Caki2 (cell line): ENCODE results near the gene PRPH. TPM values are rescaled to one million over a fixed set of nuclear protein-coding genes. Genes with fewer than 3 reads are reported as not detected.
A peak's percentile ranks its signal among the peaks of the same experiment; 100 is the strongest.
"Not testable (repeated sequence)": the region's sequence is repeated elsewhere in the genome, so short reads cannot be mapped to it uniquely, and the experiment has no call there.

Experiments used
- DNase-seq: peaks from one replicate; pipeline ENCODE4 v3.0.0-alpha.2; 2015; ENCODE audit warnings: low read depth
- in situ Hi-C: cut with HindIII; loops from 2 replicates; pipeline ENCODE4 v1.10.0; 2016; ENCODE audit warnings: low sequenced_read_pairs, low pct_unique_long_range_greater_than_20kb, mixed read lengths
- total RNA-seq: library from RNA; depleted of rRNA; stranded (reverse); fragments of >200 nt; shearing (Covaris generic); gene quantifications from 2 replicates; pipeline ENCODE4 v1.2.3, GENCODE V29; 2014; ENCODE audit warnings: low replicate concordance

The PRPH gene
- total RNA-seq, 1 experiment from 2014 or later: 7.8 TPM

DNA sequence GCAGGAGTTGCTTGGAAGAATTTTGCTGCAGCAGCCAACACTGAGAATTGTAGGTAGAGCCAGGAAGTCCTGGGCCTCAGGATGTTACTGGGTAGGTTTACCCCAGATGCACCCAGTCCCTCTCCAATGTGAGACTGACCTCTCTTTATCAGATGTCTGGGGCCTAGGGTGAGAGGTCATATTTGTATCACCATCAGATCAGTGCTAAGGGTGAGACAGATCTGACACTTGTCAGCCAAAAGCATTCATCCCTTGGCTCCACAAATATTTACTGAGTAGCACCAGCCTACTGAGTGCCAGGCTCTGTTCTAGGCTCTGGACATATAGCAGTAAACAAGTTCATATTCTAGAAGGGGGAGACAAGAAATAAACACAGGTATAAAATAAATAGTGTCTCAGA lies 32.4 kb downstream of the PRPH start:
- in situ Hi-C loops: no loop called here
- no peak for DNase-seq

DNA sequence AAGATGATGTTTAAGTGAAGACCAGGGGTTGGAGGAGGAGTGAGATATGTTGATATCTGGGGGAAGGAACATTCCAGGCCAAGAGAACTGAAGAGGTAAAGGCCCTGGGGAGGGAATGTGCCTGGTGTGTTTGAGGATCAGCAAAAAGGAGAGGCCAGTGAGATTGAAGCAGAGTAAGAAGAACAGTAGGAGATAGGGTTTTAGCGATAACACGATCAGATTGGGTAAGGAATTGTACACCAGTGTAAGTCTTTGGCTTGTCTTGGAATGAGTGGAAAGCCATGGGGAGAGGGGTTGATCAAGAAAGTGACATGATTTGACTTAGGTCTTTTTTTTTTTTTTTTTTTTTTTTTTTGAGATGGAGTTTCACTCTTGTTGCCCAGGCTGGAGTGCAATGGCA lies 32.9 kb downstream of the PRPH start:
- DNase-seq: no peak
- in situ Hi-C loops: no loop called here

DNA sequence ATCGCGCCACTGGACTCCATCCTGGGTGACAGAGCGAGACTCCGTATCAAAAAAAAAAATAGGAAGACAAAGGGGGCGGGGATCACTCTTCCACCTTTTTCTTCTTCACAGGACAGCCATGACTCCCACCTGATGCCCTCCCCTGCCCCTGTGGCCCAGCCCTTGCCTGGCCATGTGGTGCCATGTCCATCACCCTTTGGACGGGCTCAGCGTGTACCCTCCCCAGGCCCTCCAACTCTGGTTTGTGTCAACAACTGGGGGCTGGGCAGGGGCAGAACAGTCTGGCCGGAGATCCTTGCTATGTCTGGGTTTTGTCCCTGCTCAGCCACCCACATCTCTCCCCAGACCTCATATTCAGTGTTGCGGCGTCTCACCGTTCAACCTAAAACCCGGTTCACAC lies 33.9 kb downstream of the PRPH start:
- in situ Hi-C loops: no loop called here
- no peak for DNase-seq

DNA sequence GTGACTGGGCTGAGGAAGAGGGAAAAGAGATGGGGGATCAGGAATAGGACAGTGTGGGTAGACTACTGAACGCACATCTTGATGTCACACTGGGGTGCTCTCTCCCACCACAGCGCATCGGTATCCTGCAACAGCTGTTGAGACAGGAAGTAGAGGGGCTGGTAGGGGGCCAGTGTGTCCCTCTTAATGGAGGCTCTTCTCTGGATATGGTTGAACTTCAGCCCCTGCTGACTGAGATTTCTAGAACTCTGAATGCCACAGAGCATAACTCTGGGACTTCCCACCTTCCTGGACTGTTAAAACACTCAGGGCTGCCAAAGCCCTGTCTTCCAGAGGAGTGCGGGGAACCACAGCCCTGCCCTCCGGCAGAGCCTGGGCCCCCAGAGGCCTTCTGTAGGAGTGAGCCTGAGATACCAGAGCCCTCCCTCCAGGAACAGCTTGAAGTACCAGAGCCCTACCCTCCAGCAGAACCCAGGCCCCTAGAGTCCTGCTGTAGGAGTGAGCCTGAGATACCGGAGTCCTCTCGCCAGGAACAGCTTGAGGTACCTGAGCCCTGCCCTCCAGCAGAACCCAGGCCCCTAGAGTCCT lies 35.2 kb downstream of the PRPH start:
- no peak for DNase-seq
- in situ Hi-C loops: no loop called here

DNA sequence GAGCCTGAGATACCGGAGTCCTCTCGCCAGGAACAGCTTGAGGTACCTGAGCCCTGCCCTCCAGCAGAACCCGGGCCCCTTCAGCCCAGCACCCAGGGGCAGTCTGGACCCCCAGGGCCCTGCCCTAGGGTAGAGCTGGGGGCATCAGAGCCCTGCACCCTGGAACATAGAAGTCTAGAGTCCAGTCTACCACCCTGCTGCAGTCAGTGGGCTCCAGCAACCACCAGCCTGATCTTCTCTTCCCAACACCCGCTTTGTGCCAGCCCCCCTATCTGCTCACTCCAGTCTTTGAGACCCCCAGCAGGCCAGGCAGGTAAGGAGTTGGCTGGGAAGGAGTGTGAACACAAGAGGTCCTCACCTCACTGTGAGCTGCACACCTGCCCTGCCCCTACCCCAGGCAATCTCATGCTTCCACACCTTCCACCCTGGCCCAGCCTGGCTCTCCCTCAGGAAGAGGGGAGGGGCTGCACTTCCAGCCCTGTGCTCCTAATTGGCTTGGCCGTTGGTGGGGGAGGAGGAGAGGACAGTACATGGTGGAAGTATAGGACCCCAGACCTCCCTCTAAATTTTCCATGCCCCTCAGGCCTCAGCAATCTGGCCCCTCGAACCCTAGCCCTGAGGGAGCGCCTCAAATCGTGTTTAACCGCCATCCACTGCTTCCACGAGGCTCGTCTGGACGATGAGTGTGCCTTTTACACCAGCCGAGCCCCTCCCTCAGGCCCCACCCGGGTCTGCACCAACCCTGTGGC lies 35.9 kb downstream of the PRPH start:
- DNase-seq: no peak
- in situ Hi-C loops: no loop called here

- in situ Hi-C loops: no loop called here
- peak; percentile 74 for DNase-seq
Observed at GRCh38 chr12:49331380-49332222, 36.7 kb downstream of the PRPH start.

DNA sequence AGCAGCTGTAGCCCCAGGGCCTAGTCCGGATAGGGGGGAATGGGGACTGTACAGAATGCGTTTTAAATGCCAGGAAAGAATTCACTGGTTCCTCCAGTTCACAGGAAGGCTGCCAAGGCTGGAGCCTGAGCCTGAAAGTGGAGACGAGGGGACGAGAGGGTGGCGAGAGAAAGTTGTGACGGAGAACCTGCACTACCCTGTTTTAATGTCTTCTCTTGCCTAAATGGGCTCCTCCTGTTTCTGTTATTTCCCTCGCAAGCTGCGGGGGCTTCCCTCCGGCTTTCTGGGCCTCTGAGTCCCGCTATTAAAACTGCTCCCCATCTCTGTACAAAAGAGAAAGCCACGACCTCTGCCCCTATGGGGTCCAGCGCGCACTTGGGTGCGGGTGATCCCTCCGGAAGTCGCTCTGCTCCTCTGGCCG lies 37.5 kb downstream of the PRPH start:
- in situ Hi-C loops: no loop called here
- no peak for DNase-seq

DNA sequence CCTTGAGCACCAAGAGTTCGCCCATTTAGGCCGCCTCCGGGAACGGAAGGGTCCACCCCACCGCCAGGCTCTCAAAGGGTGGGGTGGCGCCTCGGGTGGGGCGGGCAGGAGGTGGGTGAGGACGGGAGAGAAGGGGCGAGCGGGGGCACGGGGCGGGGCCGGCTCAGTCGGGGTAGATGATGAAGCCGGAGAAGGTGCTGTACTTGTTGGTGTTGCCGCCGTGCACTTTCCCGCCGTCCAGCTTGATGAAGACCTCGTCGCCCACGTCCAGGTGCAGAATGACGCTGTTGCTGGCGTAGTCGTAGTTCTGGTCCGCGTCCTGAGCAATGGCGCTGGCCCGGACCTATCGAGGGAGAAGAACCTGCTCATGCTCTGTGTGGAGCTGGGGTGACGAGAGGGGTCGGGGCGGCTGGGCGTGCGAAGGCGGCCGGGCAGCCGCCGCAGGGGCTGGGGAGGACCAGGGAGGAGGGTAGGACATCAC lies 38.0 kb downstream of the PRPH start:
- in situ Hi-C loops: no loop called here

DNA sequence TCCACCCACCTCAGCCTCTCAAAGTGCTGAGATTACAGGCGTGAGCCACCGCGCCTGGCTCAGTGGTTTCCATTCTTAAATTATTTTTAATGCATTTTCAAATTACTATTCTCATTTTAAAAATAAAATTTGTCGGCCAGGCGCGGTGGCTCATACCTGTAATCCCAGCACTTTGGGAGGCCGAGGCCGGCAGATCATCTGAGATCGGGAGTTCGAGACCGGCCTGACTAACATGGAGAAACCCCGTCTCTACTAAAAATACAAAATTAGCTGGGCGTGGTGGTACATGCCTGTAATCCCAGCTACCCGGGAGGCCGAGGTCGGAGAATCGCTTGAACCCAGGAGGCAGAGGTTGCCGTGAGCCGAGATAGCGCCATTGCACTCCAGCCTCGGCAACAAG lies 38.8 kb downstream of the PRPH start:
- DNase-seq, in situ Hi-C loops: not testable (repeated sequence)

More for the DNA sequence above, 38.0 kb downstream of the PRPH start:
- no peak for DNase-seq

DNA sequence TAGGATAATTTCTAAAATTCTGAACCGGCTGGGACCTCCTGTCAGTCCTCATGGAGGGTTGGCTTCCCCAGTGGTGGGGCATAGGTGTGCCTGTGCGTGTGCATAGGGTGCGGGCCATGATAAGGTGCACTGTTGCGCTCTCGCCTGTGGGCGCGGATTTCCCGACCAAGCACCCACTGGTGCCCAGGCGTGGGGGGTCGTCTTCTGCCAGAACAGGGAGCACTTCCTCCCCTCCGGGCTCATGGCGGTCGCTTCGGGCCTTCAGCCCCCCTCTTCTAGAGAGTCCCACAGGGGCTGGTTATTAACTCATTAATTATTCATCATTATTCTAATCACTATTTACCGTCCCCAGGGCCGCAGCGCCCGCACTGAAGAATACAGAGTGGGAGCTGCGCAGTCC lies 39.3 kb downstream of the PRPH start:
- in situ Hi-C loops: no loop called here
- DNase-seq: no peak

DNA sequence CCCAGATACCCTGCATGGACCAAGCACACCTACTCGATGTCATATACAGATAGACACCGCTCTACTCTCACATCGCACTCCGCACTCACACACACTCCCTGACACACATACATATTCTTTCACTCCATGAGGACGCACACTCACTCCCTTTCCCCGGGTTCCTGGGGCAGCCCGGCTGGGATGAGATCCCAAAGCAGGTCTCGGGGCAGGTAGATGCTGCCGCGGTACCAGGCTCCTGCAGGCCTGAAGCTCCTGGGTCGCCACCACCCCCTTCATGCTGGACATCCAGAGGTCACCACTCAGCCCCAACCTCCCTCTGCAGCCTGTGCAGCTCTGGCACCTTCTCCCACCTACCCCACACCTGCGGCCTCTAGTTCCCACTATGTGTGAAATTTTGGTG lies 39.7 kb downstream of the PRPH start:
- in situ Hi-C loops: no loop called here
- DNase-seq: no peak

DNA sequence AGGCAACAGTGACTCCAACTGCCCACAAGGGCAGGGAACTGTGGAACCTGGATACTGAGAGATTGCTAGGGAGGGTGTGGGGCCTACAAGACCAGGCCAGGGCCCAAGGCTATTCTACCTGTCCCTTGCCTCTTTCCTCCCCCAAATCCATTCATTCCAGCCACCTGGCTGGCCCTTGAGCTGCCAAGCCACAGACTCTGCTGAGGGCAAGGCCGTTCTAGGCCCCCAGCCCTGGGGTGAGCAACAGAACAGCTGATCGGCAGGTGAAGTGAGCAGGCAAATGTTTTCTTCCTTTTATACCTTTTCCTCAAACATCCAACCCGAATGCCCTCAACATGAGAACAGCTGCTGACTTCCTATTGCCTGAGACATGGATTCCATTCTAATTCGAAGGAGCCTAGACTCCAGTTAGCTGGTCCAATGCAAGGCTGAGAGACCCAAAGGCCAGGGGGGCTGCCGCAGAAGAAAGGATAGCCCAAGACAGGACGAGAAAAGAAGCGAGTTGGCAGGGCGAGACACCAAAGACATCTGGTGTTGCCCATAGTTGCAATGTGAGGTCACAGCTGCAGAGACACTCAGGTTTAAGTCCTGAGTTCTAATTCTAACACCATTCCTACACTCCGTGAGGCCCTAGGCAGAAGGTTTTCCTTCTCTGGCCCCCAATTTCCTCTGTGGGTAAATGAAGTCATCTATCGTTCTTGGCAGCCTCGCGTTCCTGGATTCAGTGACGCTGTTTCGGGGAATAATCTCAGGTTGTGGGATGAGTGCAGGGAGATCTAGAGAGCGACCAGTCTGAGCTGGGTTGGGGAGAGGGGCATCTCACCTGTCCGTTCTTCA lies 40.4 kb downstream of the PRPH start:
- in situ Hi-C loops: no loop called here
- DNase-seq: no peak

DNA sequence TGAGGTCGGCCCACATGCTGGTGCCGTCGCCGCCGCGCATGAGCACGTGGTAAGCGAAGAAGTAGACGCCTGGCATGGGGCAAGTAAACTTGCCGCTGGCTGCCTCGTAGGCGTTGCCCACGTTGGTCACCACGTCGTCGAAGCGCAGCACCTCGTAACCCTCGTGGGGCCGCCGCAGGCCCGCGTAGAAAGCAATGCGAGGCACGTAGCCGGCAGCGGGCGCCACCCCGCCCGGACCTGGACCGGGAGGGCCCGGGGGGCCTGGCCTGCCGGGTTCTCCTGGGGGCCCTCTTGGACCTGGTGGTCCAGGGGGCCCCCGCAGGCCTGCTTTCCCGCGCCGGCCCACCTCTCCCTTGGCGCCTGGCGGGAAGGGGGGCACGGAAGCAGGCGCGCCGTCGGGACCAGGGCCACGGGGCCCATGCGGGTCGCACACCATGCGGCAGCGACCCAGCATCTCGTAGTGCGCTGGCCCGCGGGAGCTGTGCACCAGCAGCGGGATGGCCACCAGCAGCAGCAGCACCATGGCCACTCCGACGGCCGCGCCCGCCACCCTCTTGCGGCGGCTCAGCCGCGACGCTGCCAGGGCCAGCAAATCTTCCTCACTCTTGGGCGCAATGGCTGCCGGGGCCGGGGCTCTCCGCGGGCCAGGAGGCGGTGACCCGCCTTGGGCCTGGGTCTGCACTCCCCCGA lies 41.2 kb downstream of the PRPH start:
- in situ Hi-C loops: no loop called here
- DNase-seq: no peak

DNA sequence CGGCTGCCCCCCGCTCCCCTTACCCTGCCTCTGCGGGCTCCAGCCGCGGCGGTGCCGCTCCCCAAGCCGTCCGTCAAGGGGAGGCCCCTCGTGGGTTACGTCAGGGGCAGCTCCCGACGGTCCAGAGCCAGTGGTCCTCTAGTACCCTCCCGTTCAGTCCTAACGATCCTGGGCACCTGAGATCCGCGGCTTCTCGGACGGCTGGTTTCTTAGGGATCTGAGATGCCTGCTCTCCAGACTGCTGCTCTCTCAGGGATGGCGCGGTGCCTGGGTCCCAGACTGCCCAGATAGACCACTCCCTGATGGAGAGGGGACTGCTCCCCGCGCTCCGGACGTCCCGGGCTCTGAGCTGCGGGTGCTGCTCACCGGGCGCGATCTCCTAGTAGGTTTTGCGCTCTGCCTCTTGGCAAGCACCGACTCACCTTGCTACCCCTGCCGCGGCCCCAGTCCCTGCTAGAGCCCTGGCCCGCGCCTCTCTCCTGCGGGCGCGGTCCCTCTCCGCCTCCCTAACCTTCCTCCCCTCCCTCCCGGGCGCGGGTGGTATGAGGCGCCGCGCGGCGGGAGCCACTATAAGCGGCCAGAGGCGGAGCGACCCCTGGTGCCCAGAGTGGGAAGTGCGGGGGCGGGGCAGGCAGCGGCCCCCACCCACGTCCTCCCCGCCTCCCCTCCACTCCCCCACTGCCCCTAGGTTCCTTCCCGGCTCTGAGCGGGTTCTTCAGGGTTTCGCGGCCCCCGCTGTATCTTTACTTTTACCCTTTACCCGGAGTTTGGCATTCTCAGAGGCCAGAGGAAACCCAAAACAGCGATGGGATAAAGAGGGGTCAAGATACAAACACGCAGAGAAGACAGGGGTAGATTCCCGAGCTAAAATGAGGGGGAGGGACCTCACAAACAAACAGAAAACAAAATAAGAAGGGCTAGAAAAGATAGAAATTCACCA lies 42.0 kb downstream of the PRPH start, which contains the start of gene C1QL4:
Gene C1QL4 (minus strand): TSS at position 544 of the 940 bp plus-strand sequence. CDS start 711 bp downstream, outside the sequence.
- in situ Hi-C loops: no loop called here
- peak; percentile 72 for DNase-seq

- in situ Hi-C loops: no loop called here
Observed at GRCh38 chr12:49338830-49339463, 44.0 kb downstream of the PRPH start.

GRCh38 chr12:49339464-49339861 lies 44.5 kb downstream of the PRPH start:
- DNase-seq: no peak
- in situ Hi-C loops: no loop called here

More at GRCh38 chr12:49338830-49339463, 44.0 kb downstream of the PRPH start:
- no peak for DNase-seq
